DMS 273 treated with DMSO at 0.1 percent for 48 hours (cell line): ENCODE results near the gene LAG3.

Experiments used
- DNase-seq: peaks from one replicate; lab custom pipeline; 2025; lab: John Stamatoyannopoulos, UW

LAG3 gene

DNA sequence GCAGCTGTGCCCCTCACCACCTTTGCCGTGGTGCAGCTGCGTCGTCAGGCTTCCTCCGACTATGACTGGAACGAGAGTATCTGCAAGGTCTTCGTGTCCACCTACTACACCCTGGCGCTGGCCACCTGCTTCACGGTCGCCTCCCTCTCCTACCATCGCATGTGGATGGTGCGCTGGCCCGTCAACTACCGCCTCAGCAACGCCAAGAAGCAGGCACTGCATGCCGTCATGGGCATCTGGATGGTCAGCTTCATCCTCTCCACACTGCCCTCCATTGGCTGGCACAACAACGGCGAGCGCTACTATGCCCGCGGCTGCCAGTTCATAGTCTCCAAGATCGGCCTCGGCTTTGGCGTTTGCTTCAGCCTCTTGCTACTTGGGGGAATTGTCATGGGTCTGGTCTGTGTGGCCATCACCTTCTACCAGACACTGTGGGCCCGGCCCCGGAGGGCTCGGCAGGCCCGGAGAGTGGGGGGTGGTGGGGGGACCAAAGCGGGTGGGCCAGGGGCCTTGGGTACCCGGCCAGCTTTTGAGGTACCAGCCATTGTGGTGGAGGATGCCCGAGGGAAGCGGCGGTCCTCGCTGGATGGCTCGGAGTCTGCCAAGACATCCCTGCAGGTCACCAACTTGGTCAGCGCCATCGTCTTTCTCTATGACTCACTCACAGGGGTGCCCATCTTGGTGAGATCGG is 51.9 kb downstream of the LAG3 start:
- no peak for DNase-seq

DNA sequence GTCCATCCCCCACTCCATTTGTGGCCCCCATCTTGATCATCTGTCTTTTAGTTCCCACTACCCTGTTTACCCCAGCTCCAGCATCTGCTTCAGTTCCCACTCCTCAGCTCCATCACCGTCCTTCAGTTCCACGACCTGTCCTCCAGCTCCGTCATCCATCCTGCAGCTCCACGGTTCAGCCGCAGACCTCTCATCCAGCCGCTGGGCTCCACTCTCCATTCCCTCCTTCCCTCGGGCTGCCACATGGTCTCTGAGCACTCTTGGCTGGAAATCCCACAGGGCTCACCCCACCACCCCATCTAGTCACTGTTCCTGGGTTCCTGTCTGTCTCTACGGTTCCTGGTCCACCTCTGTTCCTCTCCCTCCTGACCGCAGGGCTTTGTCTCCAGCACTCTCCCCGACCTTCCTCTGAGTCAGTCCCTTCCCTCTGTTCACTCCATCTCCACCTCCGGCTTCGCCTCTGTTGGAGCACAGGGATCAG is 52.6 kb downstream of the LAG3 start:
- no peak for DNase-seq

DNA sequence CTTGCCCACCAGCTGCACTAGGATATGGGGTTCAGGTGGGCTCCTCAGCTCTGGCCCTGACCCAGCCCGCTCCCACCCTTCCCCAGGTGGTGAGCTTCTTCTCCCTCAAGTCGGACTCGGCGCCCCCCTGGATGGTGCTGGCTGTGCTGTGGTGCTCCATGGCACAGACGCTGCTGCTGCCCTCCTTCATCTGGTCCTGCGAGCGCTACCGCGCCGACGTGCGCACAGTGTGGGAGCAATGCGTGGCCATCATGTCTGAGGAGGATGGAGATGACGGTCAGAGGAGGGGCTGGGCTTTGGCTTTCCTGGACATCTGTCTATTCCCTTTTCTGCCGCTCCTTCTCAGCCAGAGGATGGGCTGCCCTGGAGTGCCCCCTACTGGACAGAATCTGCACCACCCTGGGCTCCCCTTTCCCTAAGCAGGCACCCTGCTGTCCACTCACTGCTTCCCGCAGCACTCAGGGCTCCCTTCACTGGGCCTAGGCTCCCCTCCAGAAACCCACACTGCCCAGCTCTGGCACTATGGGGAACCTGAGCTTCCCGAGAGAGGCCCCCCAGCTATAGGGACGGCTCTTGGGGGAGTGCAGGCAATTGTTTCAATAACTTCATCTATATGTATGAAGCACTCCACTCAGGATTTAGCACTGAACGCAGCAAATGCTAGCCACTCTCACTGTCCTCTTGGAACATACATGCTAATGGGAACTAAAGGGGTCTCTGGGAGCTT is 53.2 kb downstream of the LAG3 start:
- peak; percentile 16 for DNase-seq

DNA sequence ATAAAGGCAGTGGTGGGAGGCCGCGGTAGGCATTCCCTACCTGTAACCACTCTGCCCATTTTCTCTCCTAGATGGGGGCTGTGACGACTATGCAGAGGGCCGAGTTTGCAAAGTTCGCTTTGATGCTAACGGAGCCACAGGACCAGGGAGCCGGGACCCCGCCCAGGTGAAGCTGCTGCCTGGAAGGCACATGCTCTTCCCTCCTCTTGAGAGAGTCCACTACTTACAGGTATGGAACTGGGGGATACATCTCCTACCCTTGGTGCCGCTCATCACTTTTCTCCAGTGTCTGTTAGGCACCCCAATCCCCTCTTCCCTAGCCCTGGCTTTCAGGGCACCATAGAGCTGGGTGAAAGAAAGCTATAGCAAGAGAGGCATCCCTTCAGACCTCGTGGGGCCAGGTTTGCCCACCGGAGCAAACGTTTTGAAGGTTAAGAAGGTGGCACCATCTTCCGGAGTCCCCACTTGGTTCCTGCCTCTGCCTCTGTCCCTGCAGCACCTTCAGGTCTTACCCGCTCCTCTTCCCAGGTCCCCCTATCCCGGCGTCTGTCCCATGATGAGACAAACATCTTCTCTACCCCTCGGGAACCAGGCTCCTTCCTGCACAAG is 53.9 kb downstream of the LAG3 start:
- no peak for DNase-seq

DNA sequence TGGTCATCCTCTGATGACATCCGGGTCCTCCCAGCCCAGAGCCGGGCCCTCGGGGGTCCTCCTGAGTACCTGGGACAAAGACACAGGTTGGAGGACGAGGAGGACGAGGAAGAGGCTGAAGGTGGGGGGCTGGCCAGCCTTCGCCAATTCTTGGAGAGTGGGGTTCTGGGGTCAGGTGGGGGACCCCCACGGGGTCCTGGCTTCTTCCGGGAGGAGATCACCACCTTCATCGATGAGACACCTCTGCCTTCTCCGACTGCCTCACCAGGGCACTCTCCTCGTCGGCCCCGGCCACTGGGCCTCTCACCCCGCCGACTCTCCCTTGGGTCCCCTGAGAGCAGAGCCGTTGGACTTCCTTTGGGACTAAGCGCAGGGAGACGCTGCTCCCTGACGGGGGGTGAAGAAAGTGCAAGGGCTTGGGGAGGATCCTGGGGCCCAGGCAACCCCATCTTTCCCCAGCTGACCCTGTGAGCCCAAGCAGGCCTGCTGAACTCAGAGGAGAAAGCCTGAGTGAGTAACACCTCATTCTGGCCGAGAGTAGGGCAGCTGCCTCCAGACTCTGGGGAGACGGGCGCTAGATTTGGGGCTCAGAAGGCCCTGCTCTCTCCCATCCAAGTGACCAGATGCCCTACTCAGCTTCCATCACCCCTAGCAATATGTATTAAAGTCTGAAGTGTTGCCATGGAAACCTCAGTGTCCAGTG is 54.6 kb downstream of the LAG3 start:
- DNase-seq = no peak

DNA sequence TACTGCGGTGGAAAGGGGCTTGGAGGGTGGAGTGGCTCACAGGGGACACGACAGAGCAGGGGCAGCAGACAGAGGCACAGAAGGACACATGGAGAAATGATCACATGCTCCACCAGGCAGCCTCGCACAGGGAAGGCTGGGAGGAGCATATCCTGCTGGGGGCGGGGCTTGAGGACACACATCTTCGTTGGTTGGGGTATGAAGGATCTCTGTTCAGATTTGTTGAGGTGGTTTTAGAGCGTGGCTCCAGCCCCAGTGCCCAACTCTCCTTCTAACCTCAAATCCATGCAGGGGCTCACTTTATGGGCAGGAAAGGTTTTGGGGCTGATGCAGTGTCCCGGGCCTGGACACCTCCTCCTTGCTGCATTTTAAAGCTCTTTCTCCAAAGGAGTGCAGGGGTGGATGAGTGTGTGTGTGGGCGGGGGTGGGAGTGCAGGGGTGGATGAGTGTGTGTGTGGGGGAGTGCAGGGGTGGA is 55.2 kb downstream of the LAG3 start:
- DNase-seq = peak; percentile 41
